OCI-LY7 (cell line): ENCODE results near the gene SLC1A3.

Experiments used
- EZH2phosphoT487 ChIP-seq: fragments of 200-600 bp; sonication (generic); IDR thresholded peaks from 2 replicates; pipeline ENCODE4 v1.6.1; 2018; ENCODE audit warnings: low read depth, borderline replicate concordance, mild to moderate bottlenecking, mixed run types, antibody characterized with exemption, low read length, moderate library complexity, mixed read lengths
- TF ChIP-seq, protein P1 (sequence below): fragments of 200-600 bp; sonication (generic); conservative IDR thresholded peaks from 2 replicates; pipeline ENCODE4 v1.5.1; 2014; ENCODE audit warnings: mild to moderate bottlenecking, antibody characterized with exemption, low read length, moderate library complexity, mixed read lengths

DNA sequence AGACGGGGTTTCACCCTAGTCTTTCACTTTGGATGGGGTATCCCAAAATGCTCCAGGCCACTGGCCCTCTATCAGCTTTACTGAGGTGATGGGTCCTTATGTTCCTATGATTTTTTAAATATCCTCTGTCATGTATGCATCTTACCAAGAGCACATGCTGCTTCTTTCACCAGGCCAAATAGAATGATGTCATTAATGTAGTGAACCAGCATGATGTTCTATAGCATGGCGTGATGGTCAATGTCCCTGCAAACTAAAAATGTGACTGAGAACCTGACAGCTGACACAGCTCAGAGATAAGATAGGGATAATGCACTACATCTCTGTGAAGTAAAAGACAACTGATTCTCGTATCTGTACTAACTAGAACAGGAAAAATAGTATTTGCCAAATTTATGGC is 103.6 kb downstream of the SLC1A3 start:
- TF ChIP-seq, protein P1, sequence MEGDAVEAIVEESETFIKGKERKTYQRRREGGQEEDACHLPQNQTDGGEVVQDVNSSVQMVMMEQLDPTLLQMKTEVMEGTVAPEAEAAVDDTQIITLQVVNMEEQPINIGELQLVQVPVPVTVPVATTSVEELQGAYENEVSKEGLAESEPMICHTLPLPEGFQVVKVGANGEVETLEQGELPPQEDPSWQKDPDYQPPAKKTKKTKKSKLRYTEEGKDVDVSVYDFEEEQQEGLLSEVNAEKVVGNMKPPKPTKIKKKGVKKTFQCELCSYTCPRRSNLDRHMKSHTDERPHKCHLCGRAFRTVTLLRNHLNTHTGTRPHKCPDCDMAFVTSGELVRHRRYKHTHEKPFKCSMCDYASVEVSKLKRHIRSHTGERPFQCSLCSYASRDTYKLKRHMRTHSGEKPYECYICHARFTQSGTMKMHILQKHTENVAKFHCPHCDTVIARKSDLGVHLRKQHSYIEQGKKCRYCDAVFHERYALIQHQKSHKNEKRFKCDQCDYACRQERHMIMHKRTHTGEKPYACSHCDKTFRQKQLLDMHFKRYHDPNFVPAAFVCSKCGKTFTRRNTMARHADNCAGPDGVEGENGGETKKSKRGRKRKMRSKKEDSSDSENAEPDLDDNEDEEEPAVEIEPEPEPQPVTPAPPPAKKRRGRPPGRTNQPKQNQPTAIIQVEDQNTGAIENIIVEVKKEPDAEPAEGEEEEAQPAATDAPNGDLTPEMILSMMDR, result no peak
- no peak for TF ChIP-seq EZH2phosphoT487
